GM12865 (cell line): ENCODE results near the gene WWC1.

Experiments
- DNase-seq: peaks from one replicate; pipeline ENCODE4 v3.0.0; 2010; ENCODE audit warnings: low read depth
- H3K4me3 ChIP-seq: 2 replicates; pipeline ENCODE4 v1.5.1; 2011; ENCODE audit warnings: mild to moderate bottlenecking, low read depth, low read length, control low read depth
- TF ChIP-seq, protein P1 (sequence below): IDR thresholded peaks from 2 replicates; pipeline ENCODE4 v1.5.1; 2011; ENCODE audit warnings: low read length, control low read depth, low read depth, inconsistent platforms; ENCODE audit not compliant: insufficient read depth; ENCODE audit errors: missing control alignments

The WWC1 gene

DNA sequence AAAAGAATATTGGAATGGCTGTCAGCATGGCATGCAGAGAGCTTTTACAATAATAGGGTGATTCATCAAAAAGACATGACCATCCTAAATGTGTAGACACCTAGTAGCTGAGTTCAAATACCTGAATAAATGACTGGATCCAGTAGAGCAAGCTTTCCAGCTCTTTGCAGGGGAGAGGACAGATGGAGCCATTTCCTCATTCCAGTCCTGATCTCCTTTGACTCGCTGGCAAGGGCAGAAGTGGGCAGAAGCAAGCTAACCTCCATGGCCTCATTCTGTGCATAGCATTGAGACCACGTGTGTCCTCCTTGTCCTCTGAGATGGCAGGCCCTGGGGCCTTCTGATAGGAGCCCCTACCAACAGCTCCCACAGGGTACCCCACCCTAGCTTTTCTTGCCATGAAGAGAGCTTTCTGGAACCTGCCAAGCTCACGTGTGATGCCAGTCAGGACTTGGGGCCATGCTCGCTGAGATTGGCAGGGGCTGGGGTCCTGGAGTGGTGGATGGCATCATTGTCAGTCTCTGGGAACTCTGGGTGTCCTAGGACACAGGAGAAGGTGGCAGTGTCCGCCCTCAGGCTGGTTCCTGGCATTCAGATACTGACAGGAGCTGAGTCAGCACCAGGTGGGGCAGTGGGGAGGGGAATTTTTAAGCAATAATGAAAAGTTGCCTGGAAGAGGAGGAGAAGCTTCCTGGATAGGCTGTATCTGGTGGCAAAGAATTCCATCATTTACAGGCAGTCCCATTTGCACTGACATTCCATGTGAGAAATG lies 33.6 kb downstream of the WWC1 start:
- H3K4me3 ChIP-seq: no peak overlapping the region
- TF ChIP-seq, protein P1, sequence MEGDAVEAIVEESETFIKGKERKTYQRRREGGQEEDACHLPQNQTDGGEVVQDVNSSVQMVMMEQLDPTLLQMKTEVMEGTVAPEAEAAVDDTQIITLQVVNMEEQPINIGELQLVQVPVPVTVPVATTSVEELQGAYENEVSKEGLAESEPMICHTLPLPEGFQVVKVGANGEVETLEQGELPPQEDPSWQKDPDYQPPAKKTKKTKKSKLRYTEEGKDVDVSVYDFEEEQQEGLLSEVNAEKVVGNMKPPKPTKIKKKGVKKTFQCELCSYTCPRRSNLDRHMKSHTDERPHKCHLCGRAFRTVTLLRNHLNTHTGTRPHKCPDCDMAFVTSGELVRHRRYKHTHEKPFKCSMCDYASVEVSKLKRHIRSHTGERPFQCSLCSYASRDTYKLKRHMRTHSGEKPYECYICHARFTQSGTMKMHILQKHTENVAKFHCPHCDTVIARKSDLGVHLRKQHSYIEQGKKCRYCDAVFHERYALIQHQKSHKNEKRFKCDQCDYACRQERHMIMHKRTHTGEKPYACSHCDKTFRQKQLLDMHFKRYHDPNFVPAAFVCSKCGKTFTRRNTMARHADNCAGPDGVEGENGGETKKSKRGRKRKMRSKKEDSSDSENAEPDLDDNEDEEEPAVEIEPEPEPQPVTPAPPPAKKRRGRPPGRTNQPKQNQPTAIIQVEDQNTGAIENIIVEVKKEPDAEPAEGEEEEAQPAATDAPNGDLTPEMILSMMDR: no peak
- no peak for DNase-seq

DNA sequence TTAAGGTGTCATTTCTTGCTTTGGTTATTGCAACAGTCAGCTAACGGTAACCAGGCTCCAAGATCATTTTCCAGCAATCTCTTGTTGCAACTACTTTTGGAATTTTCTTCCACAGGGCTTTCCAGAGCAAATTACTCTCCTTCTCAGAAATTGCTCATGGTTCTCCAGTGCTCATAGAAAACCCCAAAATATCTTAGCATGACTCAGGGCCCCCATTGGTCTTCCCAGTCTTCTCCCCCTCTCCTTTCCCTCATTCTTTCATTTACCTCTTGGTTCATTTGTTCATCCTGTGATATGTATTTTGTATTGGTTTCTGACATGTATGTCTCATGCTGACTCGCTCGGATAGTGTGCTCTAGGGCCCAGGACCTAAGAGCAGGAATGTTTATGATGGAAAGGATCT lies 35.6 kb downstream of the WWC1 start:
- TF ChIP-seq, protein P1: no peak
- no peak for DNase-seq

DNA sequence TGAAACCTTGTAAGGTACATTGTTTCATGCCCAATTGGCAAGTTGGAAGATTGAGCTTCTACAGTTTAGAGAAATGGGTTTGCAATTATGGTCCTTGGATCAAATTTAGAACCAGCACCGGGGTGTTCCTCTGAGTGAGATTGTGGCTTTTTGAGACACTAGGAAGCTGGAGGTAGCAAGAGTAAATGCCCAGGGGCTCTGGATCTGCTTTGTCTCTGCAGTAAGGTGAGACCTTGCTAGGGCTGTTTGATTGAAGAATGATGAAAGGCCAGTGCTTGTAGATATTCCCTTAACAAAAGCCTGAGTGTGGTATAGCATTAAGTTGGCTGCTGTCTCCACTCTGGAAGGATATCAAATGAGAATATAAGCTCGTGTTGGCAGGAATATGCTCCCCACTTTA lies 36.0 kb downstream of the WWC1 start:
- TF ChIP-seq, protein P1: no peak
- no peak overlapping the region for H3K4me3 ChIP-seq
- no peak for DNase-seq

More for the DNA sequence above, 35.6 kb downstream of the WWC1 start:
- H3K4me3 ChIP-seq: no peak overlapping the region

DNA sequence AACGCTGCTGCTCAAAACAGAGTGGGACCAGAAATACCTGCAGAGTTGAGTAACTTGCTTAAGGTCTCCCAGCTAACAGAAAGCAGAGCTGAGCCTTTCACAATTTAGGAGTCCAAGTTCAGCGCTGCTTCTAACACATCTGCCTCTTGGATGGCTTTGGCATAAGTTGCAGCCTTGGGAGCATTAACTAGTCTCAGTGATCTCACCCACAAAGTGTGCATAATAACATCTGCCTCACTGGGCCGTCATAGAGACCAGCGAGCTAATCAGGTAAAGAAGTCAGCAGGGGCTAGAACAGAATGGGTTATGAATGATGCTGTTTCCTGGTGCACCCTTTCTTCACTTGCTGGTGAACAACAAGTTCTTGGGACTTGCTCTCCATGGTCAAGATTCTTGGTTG lies 36.5 kb downstream of the WWC1 start:
- no peak overlapping the region for H3K4me3 ChIP-seq
- TF ChIP-seq, protein P1: no peak
- DNase-seq: no peak

DNA sequence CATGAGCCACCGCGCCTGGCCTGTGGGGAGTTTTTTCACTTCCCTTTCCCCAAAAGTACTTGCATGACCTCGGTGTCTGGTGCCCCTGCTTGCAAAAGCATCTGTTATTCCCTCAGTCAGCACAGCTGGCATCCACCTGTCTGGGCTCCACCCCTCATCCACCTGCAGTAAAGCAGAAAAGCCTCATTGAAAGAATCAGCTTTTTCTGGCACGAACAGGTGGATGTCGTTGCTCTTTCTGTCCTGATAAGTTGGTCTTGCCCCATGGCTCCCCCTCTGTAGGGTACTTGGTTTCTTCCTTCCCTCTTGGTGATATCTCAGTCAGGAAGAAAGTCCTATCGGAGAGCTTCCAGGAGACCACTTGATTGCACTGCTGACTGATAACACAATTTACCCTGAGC lies 37.4 kb downstream of the WWC1 start:
- H3K4me3 ChIP-seq: no peak overlapping the region
- DNase-seq: peak; percentile 82
- TF ChIP-seq, protein P1: no peak

DNA sequence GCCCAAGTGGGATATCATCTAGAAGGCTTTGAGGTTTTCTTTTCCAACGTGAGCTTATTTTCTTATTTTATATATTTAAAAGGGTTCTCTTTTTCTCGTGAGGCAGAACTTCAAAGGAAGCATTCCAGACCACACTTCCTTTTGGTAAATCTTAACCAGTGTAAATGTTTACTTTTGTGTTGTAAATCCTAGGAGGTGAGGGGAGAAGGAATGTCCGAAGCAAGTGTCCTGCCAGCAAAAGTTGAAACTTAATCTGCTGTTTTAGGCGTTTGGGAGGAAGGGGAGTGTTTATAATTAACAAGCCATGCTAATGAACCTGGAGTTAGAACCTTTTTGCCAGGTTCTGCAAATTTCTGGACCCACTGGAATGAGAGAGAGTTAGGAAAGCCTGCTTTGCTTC lies 37.9 kb downstream of the WWC1 start:
- TF ChIP-seq, protein P1: no peak
- DNase-seq: no peak
- no peak overlapping the region for H3K4me3 ChIP-seq

DNA sequence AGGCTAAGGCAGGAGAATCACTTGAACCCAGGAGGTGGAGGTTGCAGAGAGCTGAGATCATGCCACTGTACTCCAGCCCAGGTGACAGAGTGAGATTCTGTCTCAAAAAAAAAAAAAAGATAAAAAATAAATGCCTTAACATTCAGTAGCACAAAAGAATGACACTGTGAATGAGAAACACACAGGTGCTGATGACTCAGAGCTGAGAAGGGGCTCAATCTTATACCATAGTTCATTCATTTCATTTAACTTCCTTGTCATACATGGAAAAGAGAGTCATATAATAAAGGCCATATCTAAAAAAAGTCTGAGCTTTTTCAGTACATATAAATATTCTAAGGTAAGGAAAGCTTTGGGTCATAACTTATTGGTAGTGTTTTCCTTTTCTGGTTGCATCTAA lies 40.6 kb downstream of the WWC1 start:
- TF ChIP-seq, protein P1: no peak
- no peak for DNase-seq
- H3K4me3 ChIP-seq: no peak overlapping the region
